Measurements from ENCODE around the gene PER3. TPM values are rescaled to one million over a fixed set of nuclear protein-coding genes. Genes with fewer than 3 reads are reported as not detected.

Gene PER3
- total and polyA plus RNA-seq, 4 donors: 3.3 to 21.0 (median 6.2) TPM

GRCh38 chr1:7856345-7856744, 72.3 kb downstream of the PER3 start:
- 78% methylated on average over 15 of the region's 15 CpGs for WGBS
- DNase-seq (ENCODE audit: low spot score): no peak

GRCh38 chr1:7857000-7857399, 72.9 kb downstream of the PER3 start:
- Histone ChIP-seq H3K27ac (ENCODE audit: low read depth in 1 of 2, low read length in 2 of 2) (no peak overlapping the region), H3K4me1 (ENCODE audit: control insufficient read depth in 4 of 4, insufficient read depth in 4 of 4, low read length in 3 of 4) (no peaks in the 10 kb centered on the region), H3K36me3 (ENCODE audit: control insufficient read depth in 4 of 4, insufficient read depth in 3 of 4, low read depth in 1 of 4, low read length in 3 of 4) (no peaks in the 10 kb centered on the region), H3K9ac (ENCODE audit: low read depth in 1 of 2, low read length in 2 of 2) (no peak overlapping the region), H3K27me3 (ENCODE audit: control insufficient read depth in 4 of 4, insufficient read depth in 4 of 4, low read length in 3 of 4) (no peaks in the 10 kb centered on the region), H3K9me3 (ENCODE audit: control insufficient read depth in 4 of 4, low read length in 3 of 4) (no peaks in the 10 kb centered on the region), H3K4me3 (ENCODE audit: low read depth in 1 of 3, low read length in 3 of 3) (no peak overlapping the region)
- TF ChIP-seq GABPA (IDR thresholded peaks at IDR 0.05 in 1 of 2, conservative IDR thresholded peaks at IDR 0.05 in 1 of 2): no peak
- TF ChIP-seq YY1 (IDR thresholded peaks at IDR 0.05): no peak
- TF ChIP-seq REST (IDR thresholded peaks at IDR 0.05): no peak
- no peak for TF ChIP-seq HNF4G (IDR thresholded peaks at IDR 0.05)
- TF ChIP-seq MAX (IDR thresholded peaks at IDR 0.05): no peak
- no peak for TF ChIP-seq HNF4A (conservative IDR thresholded peaks at IDR 0.05)
- TF ChIP-seq RAD21 (IDR thresholded peaks at IDR 0.05): no peak
- TF ChIP-seq RXRA (IDR thresholded peaks at IDR 0.05): no peak
- TF ChIP-seq CTCF (IDR thresholded peaks at IDR 0.05; ENCODE audit: low read depth, low read length, missing input control): no peak
- WGBS: 46% methylated on average over 2 of the region's 2 CpGs
- DNase-seq (ENCODE audit: low spot score): no peak

More at GRCh38 chr1:7856345-7856744, 72.3 kb downstream of the PER3 start:
- H3K9me3 ChIP-seq (ENCODE audit: control insufficient read depth in 4 of 4, low read length in 3 of 4): no peaks in the 10 kb centered on the region
- no peaks in the 10 kb centered on the region for H3K4me1 ChIP-seq (ENCODE audit: control insufficient read depth in 4 of 4, insufficient read depth in 4 of 4, low read length in 3 of 4)
- H3K4me3 ChIP-seq (ENCODE audit: low read depth in 1 of 3, low read length in 3 of 3): no peak overlapping the region
- no peaks in the 10 kb centered on the region for H3K36me3 ChIP-seq (ENCODE audit: control insufficient read depth in 4 of 4, insufficient read depth in 3 of 4, low read depth in 1 of 4, low read length in 3 of 4)
- no peak overlapping the region for H3K9ac ChIP-seq (ENCODE audit: low read depth in 1 of 2, low read length in 2 of 2)
- H3K27me3 ChIP-seq (ENCODE audit: control insufficient read depth in 4 of 4, insufficient read depth in 4 of 4, low read length in 3 of 4): no peaks in the 10 kb centered on the region
- no peak overlapping the region for H3K27ac ChIP-seq (ENCODE audit: low read depth in 1 of 2, low read length in 2 of 2)
- TF ChIP-seq JUND (IDR thresholded peaks at IDR 0.05): no peak
- no peak for TF ChIP-seq RXRA (IDR thresholded peaks at IDR 0.05)
- TF ChIP-seq CTCF (IDR thresholded peaks at IDR 0.05; ENCODE audit: low read depth, low read length, missing input control): no peak
- TF ChIP-seq MAX (IDR thresholded peaks at IDR 0.05): no peak
